GM12864 (cell line): ENCODE measurements around the gene DNM1.

Experiments
- DNase-seq: peaks from one replicate; pipeline ENCODE4 v3.0.0-alpha.2; 2011; ENCODE audit warnings: low read depth
- H3K4me3 ChIP-seq: 2 replicates; pipeline ENCODE4 v1.5.1; 2011; ENCODE audit warnings: mild to moderate bottlenecking, low read depth, low read length, control low read depth
- CTCF ChIP-seq: IDR thresholded peaks from 2 replicates; pipeline ENCODE4 v1.5.1; 2011; ENCODE audit warnings: low read depth, mild to moderate bottlenecking, moderate library complexity, low read length, control low read depth, inconsistent platforms; ENCODE audit errors: missing control alignments

Gene DNM1

GRCh38 chr9:128243215-128244018, 40.2 kb downstream of the DNM1 start:
- no peak for TF ChIP-seq CTCF
- no peak overlapping the region for H3K4me3 ChIP-seq
- DNase-seq, result no peak

GRCh38 chr9:128244091-128244836, 41.1 kb downstream of the DNM1 start:
- H3K4me3 ChIP-seq, result no peak overlapping the region
- no peak for TF ChIP-seq CTCF

GRCh38 chr9:128244837-128245231, 41.7 kb downstream of the DNM1 start:
- H3K4me3 ChIP-seq, result no peak overlapping the region
- no peak for DNase-seq
- TF ChIP-seq CTCF, result no peak

More at GRCh38 chr9:128244091-128244836, 41.1 kb downstream of the DNM1 start:
- DNase-seq, result no peak

GRCh38 chr9:128245421-128246151, 42.4 kb downstream of the DNM1 start:
- H3K4me3 ChIP-seq, result no peak overlapping the region
- no peak for DNase-seq
- no peak for TF ChIP-seq CTCF

GRCh38 chr9:128246471-128246870, 43.3 kb downstream of the DNM1 start:
- no peak for DNase-seq
- no peak for TF ChIP-seq CTCF
- no peak overlapping the region for H3K4me3 ChIP-seq

GRCh38 chr9:128247226-128247803, 44.1 kb downstream of the DNM1 start:
- no peak for DNase-seq

More at GRCh38 chr9:128247226-128247803, 44.1 kb downstream of the DNM1 start:
- H3K4me3 ChIP-seq, result no peak overlapping the region
- no peak for TF ChIP-seq CTCF
